H1 (cell line): ENCODE results near the gene CBFA2T2.

ENCODE experiments used
- CEBPB ChIP-seq: IDR thresholded peaks from 2 replicates; pipeline ENCODE4 v1.6.1; 2012; ENCODE audit warnings: low read depth, low read length
- EZH2 ChIP-seq: fragments of 200-600 bp; sonication (generic); IDR thresholded peaks from 2 replicates; pipeline ENCODE4 v1.7.1; 2012; ENCODE audit warnings: low read depth, mild to moderate bottlenecking, moderate library complexity, low read length, inconsistent platforms; ENCODE audit not compliant: severe bottlenecking
- PHF8 ChIP-seq: fragments of 200-600 bp; sonication (generic); conservative IDR thresholded peaks from 2 replicates; pipeline ENCODE4 v1.7.1; 2012; ENCODE audit warnings: low read depth, mild to moderate bottlenecking, inconsistent platforms, low read length, moderate library complexity
- RBBP5 ChIP-seq: IDR thresholded peaks from 2 replicates; pipeline ENCODE4 v1.7.1; 2012; ENCODE audit warnings: low read depth, mild to moderate bottlenecking, inconsistent platforms, low read length, moderate library complexity, borderline replicate concordance
- ZNF274 ChIP-seq: IDR thresholded peaks from 2 replicates; pipeline ENCODE4 v1.7.0; 2012; ENCODE audit warnings: low read length, borderline replicate concordance; ENCODE audit errors: extremely low read depth
- TF ChIP-seq, protein P1 (sequence below), 3 experiments: IDR thresholded peaks; 1 replicate in 2 of 3; 2 replicates in 1 of 3; pipeline versions ENCODE4 v1.5.1 to v1.6.1; 2011; ENCODE audit warnings: low read length in 3 of 3, mild to moderate bottlenecking in 3 of 3, inconsistent platforms in 2 of 3, low read depth in 1 of 3, moderate library complexity in 1 of 3; ENCODE audit not compliant: insufficient read depth in 1 of 3; ENCODE audit errors: control extremely low read depth in 1 of 3

DNA sequence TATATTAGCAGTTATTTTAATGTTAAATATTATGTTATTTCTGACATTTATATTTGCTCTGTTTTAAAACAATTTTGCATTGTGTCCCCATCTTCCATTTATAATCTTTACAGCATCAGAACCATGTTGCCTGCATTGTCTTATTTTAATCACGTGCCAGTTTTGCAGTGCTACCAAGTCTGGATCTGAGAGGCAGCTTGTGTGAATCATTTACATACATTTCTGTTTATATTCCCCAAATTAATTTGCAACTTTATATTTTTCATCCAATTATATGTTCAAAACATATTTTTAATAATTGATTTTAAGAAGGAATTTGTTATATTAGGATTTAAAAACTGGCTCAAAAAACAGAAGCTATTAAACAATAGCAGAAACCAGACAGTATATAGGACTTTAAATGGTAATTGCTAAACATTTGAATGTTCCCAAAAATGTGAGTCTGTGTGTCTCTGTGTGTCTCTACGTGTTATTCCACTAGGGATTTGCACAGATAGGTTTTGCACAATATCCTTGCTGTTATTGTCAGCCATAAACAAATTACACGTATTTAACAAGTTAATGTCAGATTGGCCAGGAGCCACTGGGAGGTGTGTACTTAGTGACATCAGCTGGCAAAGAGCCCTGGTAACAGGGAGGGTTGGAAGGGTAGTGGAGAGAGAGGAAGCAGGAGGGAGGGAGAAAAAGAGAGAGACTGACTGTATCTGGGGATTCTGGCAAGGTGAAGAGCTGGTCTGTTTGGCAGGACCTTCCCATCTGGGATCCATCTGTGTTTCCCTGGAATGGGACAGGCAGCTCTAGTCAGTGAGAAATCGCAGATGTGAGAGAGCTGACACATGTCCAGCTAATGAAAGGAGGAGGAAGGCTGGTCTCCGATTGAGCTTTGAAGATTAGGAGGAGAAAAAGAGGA, 72.1 kb downstream of the CBFA2T2 start:
- TF ChIP-seq CEBPB (no peak), PHF8 (no peak), RBBP5 (no peak), EZH2 (no peak), ZNF274 (no peak)
- TF ChIP-seq, protein P1, sequence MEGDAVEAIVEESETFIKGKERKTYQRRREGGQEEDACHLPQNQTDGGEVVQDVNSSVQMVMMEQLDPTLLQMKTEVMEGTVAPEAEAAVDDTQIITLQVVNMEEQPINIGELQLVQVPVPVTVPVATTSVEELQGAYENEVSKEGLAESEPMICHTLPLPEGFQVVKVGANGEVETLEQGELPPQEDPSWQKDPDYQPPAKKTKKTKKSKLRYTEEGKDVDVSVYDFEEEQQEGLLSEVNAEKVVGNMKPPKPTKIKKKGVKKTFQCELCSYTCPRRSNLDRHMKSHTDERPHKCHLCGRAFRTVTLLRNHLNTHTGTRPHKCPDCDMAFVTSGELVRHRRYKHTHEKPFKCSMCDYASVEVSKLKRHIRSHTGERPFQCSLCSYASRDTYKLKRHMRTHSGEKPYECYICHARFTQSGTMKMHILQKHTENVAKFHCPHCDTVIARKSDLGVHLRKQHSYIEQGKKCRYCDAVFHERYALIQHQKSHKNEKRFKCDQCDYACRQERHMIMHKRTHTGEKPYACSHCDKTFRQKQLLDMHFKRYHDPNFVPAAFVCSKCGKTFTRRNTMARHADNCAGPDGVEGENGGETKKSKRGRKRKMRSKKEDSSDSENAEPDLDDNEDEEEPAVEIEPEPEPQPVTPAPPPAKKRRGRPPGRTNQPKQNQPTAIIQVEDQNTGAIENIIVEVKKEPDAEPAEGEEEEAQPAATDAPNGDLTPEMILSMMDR (IDR thresholded peaks at IDR 0.05; ENCODE audit: control extremely low read depth in 1 of 3, insufficient read depth in 1 of 3, low read depth in 1 of 3, low read length in 3 of 3), result no peak
